ENCODE data around the gene TDRD1.

Gene TDRD1

DNA sequence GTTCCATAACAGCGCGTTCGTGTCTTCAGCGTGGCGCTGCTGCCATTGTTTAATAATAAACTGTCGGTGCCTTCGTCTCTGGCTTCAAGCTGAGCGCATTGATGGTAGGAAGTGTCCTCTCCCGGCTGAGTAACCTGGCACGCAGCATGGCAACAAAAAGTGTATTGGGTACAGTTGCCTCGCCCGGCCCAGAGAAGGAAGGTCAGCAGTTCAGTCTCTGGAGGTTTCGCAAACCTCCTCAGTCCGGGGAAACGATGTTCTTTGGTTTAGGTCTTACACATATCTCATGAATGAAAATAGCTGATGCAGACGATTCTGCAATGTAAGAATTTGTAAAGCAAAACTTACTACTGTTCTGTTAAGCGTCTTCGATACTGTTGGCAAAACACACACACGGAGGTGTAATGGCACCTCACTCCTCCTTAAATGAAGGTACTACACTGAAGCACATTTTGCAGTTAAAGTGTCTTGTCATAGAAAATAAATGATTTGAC, 4.4 kb upstream of the TDRD1 start:
- peak; percentile 30 to 45 for DNase-seq

DNA sequence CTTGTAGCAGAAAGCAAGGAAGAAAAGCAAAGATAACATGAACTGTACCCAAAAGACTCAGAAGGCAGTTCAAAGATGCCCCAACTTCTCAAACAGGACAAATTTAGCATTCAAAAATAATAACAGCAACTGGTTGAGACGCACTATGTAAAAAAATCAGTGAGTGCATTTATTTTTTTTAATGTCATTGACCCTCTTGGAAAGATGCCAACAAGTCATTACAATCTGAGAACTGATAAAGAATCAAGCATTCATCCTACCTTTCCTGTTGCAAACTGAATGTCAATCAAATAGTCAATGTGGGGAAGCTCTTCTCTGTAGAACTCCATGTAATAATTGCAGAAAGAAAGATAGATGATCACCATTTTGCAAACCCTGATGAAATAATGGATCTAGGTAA, 3.5 kb upstream of the TDRD1 start:
- no peak for DNase-seq

DNA sequence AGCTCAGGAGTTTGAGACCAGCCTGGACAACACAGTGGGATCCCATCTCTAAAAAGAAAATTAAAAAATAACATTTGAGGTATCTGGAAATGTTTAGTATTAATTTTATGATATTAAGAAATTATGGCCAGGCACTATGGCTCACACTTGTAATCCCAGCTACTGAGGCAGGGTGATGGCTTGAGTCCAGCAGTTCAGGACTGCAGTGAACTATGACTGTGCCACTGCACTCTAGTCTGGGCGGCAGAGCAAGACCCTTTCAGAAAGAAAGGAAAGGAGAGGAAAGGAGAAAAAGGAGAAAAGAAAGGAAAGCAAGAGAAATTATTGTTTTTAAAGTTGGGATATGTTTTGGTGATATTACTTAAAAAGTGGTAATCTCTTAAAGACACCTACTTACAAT, 2.6 kb upstream of the TDRD1 start:
- DNase-seq, result no peak

DNA sequence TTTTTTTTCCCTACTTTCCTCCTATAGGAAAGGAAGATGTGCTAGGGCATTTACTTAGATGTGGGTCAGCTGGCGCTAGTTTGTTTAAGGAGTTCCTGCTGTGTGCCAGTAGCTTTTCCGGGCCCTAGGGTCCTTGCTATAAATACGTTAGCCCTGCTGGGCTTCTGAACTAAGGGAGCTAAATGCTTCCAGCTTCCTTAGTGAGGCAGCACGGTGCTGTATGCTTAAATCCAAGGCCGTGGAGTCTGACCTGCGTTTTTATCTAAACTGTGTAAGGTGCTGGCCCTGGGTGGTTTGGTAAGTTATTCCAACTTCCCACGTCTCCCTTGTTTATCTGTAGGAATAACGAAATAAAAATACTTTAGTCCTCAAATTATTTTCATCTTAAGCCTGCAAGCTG, 594 bp downstream of the TDRD1 start:
- no peak for DNase-seq

DNA sequence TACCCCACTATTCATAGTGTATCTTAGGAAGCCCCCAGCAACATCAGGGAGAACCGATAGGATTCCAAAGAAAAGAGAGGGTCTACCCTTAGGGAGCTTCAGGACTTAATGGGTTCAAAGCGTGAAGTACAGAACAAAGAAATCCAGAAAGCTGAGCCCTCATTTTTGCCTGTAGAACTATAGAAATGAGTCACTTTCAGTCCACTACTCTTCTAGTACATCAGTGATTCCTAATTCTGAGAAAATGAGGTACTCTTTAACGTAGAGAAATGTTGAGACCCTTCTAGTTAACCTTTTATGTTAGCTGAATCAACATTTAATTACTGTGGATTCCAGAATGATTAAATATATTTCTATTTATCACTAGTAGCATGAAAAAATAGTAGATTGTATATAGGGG, 1.8 kb downstream of the TDRD1 start:
- no peak for DNase-seq

DNA sequence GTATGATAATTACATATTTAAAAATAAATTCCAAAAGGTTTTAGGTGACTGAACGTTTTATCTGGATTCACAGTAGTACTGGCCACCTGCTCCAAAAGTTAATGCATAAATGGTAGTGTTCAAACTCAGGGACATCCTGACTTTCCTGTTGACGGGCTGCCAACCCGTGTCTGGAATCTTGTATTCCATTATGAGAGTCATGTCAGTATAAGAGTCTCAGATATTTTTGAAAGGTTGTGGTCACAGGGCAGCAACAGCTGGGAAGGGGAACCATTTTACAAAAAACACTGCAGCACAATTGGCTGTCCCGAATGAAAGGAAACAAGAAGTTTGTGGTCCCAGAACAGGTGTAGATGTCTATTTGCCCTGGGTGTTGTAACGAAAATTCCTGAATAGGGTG, 2.8 kb downstream of the TDRD1 start:
- DNase-seq, result no peak

DNA sequence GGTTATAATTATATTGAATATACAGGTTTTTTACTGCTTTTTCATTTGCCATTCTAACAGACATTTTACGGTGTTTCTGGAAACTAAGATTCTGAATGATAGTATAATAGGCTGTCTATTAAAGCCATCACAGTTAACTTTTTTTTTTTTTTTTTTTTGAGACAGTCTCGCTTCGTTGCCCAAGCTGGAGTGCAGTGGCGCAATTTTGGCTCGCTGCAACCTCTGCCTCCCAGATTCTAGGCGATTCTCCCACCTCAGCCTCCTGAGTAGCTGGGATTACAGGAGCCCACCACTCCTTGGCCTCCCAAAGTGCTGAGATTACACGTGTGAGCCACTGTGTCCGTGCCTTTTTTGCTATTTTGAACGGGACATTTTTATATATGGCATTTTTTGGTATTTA, 4.4 kb downstream of the TDRD1 start:
- no peak for DNase-seq

DNA sequence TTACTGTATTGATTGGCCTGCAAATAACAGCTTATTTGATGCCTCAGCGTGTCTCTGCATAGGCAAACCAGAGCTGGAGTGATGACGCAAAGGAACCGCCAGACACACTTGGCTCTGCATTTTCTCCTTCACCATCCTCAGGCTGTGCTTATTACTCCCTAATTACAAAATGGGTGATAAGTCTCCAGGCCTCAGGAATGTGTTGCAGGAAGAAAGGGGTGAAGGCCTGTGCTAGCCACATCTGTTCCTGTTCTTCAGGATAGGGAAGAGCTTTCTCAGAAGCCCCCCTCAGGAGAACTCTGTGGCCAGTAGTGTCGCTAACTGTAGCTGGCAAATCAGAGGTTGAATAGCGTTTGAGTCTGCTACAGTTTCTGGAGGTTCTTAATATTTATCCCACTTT, 5.1 kb downstream of the TDRD1 start:
- DNase-seq, result no peak

DNA sequence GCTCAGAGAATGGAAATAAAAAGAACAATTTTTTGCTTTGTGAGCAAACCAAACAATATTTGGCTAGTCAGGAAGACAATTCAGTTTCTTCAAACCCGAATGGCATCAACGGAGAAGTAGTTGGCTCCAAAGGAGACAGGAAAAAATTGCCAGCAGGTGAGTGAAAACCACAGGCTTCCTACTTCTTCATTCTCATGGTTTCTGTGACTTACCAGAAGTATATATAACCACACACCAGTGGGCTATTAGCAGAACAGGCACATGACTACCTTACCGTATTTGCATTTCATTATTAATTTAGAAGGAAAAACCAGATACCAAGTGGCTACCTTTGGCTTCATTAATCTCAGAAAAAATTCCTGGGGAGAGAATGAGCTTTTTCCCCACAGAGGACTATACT, 8.8 kb downstream of the TDRD1 start:
- no peak for DNase-seq

DNA sequence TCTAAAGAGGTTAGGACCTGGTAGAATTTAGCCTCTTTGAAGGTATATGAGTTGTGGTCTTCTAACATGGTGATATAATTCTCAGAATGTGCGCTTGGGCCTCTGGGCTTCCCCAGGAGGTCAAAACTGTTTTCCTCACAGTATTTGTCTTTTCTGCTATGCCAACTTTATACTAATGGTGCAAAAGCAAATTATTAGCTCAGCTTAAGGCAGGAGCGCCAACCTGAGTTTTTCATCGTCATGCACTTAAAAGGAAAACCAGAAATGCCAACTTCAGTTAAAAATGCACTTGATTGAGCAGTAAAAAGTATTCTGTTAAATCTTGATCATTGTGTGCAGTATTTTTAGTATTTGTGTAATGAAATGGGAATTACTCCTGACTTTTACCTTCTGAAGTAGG, 9.7 kb downstream of the TDRD1 start:
- DNase-seq, result no peak

DNA sequence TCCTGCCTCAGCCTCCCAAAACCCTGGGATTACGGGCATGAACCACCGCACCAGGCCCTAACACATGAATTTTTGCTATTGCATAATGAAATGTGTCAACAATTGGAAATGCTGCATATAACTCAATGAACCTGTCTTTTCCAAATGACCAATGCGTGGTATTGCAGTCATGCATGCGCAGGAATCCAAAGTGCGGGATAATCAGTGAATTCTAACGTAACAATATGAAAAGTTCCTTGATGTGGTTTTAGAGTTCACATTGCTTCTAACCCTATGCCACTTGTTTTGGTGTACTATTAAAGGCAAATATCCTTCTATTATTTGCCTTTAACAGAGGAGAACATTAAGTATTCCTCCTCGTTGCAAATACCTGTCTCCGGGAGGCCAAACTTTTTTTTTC, 10.5 kb downstream of the TDRD1 start:
- no peak for DNase-seq

DNA sequence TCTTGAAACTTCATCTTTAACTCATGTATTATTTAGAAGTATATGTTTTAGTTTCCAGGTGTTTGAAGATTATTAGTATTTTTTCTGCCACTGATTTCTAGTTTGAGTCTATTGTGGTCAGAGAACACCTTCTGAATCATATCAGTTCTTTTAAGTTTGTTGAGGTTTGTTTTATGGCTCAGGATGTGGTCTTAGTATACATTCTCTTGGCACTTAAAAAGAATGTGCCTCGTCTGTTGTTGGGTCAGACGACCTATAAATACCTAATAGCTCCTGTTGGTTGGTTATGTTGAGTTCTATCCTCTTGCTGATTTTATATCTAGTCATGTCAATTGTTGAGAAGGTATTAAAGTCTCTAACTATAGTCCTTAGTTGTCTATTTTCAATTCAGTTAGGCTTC, 15.9 kb downstream of the TDRD1 start:
- no peak for DNase-seq

DNA sequence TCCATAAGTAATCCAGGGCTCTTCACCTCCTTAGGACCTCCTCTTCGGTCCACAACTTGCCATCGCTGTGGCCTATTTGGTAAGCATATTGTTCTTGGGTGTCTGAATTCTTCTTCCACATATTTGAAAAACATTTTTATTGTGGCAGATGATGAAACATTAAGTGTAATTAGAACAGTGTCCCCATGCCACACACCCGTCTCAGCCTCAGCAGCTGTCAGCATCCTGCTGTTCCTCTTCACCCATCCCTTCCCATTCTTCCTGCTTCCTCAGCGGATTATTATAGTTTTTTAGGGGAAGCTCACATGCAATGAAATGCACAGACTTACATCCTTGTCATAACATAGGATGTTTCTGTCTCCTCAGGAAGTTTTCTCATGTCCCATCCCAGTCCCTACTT, 20.1 kb downstream of the TDRD1 start:
- DNase-seq, result no peak

DNA sequence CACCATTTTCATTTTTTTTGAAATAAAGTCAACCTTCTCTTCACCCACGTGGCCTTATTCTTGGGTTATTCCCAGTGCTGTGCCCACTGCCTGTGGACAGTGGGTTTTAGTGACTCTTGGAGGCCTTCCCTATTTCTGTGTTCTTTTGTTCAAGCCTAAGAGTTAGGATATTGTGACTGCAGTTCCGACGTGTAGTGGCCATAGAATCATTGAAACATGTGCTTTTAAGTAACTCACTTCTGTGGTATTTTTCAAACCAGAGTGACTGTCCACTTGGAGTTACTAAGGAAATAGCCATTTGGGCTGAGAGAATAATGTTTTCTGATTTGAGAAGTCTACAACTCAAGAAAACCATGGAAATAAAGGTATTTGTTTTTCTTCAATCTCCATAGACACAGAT, 23.7 kb downstream of the TDRD1 start:
- DNase-seq, result no peak

DNA sequence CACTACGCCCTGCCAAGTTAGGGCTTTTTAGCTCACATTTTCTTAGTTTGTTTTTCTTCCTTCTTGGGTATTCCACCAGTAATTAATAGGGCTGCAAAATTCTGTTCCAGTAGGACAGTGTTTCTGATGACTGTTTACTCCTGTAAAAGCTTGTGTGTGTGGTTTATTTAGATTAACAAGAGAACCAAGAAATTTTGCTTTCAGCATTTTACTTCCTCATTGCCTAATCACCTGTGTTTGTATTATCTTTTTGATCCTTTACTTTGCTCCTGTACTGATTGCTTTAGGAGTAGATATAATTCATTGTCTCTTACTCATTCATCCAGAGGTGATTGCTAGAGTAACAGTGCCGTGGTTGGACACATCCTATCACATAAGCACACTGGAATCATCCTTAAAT, 27.7 kb downstream of the TDRD1 start:
- no peak for DNase-seq

DNA sequence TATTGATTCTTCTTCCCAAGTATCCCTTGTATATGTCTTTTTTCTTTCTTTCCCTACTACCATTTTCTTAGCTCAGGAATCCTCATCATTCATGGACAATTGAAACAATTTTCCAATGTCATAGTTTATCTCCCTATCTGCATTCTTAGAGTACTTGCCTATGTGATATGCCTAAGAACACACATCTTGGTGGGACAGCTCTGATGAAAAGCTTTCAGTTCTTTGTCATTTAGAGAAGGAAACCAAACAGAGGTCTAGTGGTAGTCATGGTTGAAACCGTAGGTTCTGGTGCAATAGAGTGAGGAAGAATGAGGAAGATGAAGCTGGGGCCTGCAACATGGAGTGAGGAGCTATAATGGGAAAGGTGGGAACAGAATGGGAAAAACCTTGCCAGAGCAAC, 28.2 kb downstream of the TDRD1 start:
- DNase-seq, result no peak

DNA sequence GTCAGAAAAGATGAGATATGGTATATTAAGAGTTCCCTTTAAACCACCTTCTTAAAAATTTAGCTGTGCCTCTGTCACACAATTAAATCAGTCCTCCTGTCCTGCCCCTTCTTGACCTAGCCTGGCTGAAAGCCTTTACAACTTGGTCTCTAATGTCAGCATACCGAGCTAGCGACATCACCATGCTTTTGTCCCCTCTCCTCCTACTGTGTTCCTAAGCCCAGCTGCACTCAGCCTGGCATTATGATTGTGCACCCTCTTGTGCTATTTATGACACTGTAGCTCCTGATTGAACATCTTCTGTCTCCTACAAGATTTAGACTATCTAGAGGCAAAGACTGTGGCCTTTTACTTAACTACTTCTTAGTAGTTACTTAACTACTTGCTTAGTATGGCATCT, 29.2 kb downstream of the TDRD1 start:
- no peak for DNase-seq

DNA sequence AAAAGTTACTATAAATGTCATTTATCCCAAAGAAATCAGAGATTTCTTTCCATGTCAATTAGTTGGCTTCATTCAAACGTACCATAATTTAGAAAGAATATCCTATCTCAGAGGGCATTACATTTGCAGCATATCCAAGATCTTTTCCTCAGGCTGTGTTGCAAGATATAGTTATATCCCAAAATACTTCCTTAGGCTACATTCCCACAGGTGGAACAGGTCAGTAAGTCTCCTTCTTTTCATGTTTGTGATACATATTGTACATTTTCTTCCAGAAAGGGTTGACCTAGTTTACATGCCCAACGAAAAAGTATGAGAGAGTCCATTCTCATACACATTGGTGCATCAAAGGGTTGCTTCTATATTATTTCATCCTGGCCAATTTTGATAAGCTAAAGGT, 33.0 kb downstream of the TDRD1 start:
- no peak for DNase-seq

DNA sequence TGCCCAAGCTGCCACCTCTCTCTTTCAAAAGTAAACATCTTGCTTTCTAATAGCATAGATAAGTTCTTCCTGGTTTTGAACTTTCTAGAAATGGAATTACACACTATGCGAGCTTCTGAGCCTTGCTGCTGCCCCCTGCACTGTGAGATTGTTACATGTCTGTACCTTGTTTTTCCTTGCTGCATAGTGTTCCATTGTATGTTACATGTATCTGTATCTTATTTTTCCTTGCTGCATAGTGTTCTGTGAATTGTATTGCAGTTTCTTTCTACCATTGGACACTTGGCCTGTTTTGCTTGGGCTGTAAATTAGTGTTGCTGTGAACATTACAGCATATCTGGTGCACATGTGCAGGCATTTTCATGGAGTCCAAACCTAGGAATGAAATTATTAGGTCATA, 35.9 kb downstream of the TDRD1 start:
- DNase-seq, result no peak

DNA sequence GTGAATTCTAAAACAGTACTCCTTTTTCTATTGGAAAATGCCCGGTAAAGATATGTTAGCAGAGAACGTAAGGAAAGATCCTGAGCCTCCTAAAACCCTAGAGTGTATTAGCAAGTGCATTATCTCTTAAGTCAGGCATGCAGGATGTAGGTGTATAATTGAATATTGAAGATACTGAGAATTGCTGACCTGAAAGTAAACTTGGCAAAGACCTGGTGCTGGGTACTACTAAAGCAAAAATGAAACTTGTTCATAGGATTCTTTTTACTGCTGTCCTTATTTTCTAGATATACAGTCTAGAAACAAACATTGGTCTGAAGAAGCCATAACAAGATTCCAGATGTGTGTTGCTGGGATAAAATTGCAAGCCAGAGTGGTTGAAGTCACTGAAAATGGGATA, 41.1 kb downstream of the TDRD1 start:
- DNase-seq, result no peak

DNA sequence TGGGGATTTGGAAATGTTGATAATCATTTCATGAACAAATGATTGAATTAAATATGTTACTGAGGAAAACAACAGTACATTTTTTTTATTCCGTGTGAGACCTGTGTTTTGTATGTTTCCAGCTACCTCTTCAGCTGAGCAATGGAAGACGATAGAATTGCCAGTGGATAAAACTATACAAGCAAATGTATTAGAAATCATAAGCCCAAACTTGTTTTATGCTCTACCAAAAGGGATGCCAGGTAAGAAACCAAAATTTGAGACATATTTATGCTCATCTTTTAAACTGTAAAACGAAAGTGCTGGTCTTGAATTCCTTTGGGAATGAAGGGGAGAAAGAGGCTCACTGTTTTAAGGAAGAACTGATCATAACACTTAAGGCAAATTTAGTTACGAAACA, 42.1 kb downstream of the TDRD1 start:
- no peak for DNase-seq

DNA sequence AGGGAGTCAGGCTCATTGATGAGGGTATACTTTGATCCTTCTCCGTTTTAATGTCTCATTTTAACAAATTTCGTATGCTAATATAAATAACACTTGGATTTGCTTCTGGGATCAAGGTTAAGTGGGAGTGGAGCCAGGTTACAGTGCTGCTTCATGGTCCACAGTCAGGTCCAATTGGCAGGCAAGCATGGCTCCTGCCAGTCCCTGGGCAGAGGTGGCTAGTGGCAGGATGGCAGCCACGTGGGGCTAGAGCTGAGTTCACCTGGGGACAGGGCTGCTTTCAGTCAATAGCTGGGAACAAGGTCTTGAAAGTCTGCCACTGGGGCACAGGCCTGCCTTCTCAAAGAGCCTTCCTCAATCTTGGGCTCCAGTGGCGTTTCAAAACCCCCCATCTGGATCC, 43.9 kb downstream of the TDRD1 start:
- no peak for DNase-seq

DNA sequence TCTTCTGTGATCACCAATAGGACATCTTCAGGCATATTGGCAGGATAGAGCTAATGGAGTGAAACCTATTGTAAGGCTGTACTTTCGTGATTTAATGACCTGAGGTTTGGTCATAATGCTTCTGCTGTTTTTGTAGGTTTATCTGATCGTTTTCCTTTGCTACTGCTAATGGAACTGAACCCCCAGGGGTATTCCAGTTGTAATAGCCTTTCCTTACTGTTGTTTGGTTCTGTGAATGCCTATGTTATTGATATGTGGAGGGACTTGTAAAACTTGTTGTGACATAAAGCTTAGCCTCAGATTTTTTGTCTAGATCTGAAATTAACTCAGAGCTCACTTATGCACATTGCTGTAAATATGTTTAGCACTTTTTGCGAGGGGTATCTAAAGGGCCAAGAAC, 49.0 kb downstream of the TDRD1 start:
- DNase-seq, result no peak

DNA sequence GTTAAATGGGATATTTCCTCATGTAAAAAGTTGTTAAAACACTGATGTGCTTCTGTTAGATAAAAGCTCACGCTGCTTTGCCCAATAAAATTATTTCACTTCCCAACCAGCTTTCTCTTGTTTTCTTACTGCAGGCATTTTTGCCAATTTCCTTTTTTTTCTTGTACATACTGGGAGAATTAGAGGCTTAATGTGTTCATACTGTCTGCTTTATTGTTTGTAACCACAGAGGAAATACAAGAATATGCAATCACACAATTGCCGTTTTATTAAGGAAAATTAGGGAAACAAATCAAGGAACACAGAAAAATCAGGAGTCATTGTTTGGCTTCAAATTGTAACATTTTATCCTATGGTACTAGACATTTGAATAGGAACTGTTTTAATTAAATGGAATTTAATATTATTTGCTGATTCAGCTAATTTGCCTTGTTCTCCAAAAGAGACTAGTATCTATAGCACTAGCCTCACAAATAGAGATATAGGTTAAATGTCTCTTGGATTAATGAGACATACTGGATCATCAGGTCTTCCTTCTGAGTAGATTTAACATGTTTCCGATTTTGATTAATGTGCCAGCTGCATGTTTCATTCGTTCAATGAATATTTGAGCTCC, 53.5 kb downstream of the TDRD1 start:
- DNase-seq, result no peak

DNA sequence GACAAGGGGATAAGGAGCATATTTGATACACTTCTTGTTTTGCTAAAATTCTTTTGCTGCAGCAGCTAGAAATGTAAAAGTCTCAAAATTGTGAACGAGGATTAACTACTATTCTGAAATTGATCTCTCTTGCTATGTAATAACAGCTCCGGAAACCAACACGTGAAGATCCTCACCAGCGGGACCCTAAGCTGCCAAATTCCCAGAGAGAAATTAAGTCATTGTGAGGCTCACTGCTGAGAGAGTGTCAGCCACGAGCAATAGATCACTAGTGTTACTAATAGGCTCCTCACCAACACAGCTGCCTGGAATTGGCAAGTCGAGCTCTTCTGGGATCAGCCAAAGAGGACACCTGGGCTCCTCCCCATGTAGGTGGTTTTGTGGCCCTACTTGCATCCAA, 54.3 kb downstream of the TDRD1 start:
- DNase-seq, result no peak

DNA sequence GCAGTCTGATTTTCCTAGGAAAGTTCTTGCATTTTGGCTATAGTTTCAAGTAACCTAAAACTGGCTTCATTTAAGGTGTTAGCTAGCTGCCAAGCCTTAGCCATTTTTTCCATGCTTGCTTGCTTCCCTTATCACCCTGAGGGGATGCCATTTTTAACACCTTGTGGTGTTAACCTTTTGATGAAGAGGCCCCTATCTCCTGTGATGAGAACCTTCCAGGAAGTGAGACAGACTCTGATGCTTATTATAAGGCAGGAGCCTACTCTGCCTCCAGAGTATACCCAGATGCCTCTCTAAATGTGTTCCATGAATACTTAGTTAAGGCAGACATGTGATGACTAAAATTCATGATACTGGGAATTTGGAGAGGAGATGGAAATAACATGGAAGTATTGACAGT, 55.0 kb downstream of the TDRD1 start:
- DNase-seq, result no peak

Measured in SHP77 (cell line).